HG03575 (cell line): ENCODE measurements around the gene SMIM22.

ENCODE experiments used
- ATAC-seq: cut with Tn5 transposase; IDR thresholded peaks from one replicate; pipeline ENCODE4 v1.9.1; 2021; ENCODE audit not compliant: unreplicated experiment, insufficient number of reproducible peaks, low FRiP score; ENCODE audit errors: extremely low read depth

SMIM22 gene

GRCh38 chr16:4795181-4795827 is at the start of gene SMIM22:
Gene SMIM22, plus strand, starts transcription at chr16:4795369. Its CDS starts 366 bp downstream, at chr16:4795735.
- no peak for ATAC-seq

- no peak for ATAC-seq
These were observed 49.0 kb upstream of the SMIM22 start for GRCh38 chr16:4746215-4746614.

GRCh38 chr16:4746991-4747574 is 48.1 kb upstream of the SMIM22 start:
- ATAC-seq: no peak

- no peak for ATAC-seq
These were observed 47.1 kb upstream of the SMIM22 start for GRCh38 chr16:4747906-4748681.

- no peak for ATAC-seq
These were observed 46.3 kb upstream of the SMIM22 start for GRCh38 chr16:4748682-4749411.

- no peak for ATAC-seq
These were observed 45.4 kb upstream of the SMIM22 start for GRCh38 chr16:4749700-4750257.

GRCh38 chr16:4750896-4751295 is 44.3 kb upstream of the SMIM22 start:
- no peak for ATAC-seq

- ATAC-seq: no peak
These were observed 42.6 kb upstream of the SMIM22 start for GRCh38 chr16:4752351-4753100.

- ATAC-seq: no peak
These were observed 41.9 kb upstream of the SMIM22 start for GRCh38 chr16:4753227-4753626.

GRCh38 chr16:4754865-4755264 is 40.3 kb upstream of the SMIM22 start:
- no peak for ATAC-seq

- ATAC-seq: no peak
These were observed 39.5 kb upstream of the SMIM22 start for GRCh38 chr16:4755687-4756086.

GRCh38 chr16:4760221-4760910 is 34.8 kb upstream of the SMIM22 start:
- no peak for ATAC-seq

- ATAC-seq: no peak
These were observed 33.0 kb upstream of the SMIM22 start for GRCh38 chr16:4762205-4762604.

- no peak for ATAC-seq
These were observed 31.4 kb upstream of the SMIM22 start for GRCh38 chr16:4763791-4764190.

GRCh38 chr16:4765511-4766474 is 29.4 kb upstream of the SMIM22 start:
- no peak for ATAC-seq

GRCh38 chr16:4766875-4767628 is 28.1 kb upstream of the SMIM22 start, which contains the start of gene ZNF500:
Gene ZNF500, minus strand, starts transcription at chr16:4767162. Its CDS starts 1,184 bp downstream, at chr16:4765978.
- peak; percentile 64 for ATAC-seq
